Fibroblast of villous mesenchyme (primary cell): Measurements from ENCODE around the gene RPS6KB2. TPM values are rescaled to one million over a fixed set of nuclear protein-coding genes. Genes with fewer than 3 reads are reported as not detected.

Source experiments
- DNase-seq: peaks from one replicate; pipeline ENCODE4 v3.0.0-alpha.2; 2010; ENCODE audit warnings: low read depth
- H3K4me3 ChIP-seq: 2 replicates; pipeline ENCODE4 v1.5.1; 2011; ENCODE audit warnings: low read depth, mild to moderate bottlenecking, low read length
- CTCF ChIP-seq: IDR thresholded peaks from 2 replicates; pipeline ENCODE4 v1.5.1; 2012; ENCODE audit warnings: low read depth, mild to moderate bottlenecking, low read length; ENCODE audit not compliant: insufficient read depth
- total RNA-seq: library from RNA; depleted of rRNA; stranded (reverse); fragments of >200 nt; gene quantifications from 2 replicates; pipeline ENCODE4 v1.2.3, GENCODE V29; 2012

The RPS6KB2 gene
- total RNA-seq, 1 donor = 42.3 TPM

- TF ChIP-seq CTCF = no peak
- no peak overlapping the region for H3K4me3 ChIP-seq
- no peak for DNase-seq
Observed at GRCh38 chr11:67412495-67413179, 15.7 kb upstream of the RPS6KB2 start.

GRCh38 chr11:67413266-67413849 lies 14.9 kb upstream of the RPS6KB2 start:
- no peak for TF ChIP-seq CTCF
- DNase-seq = no peak

GRCh38 chr11:67415501-67416304 lies 12.6 kb upstream of the RPS6KB2 start, which contains the start of gene CARNS1:
Gene CARNS1, plus strand, starts transcription at chr11:67415678. Its CDS starts 522 bp downstream, at chr11:67416200.
- peak within 1 kb of the TSS; percentile 17 for H3K4me3 ChIP-seq
- TF ChIP-seq CTCF = no peak
- no peak for DNase-seq

More at GRCh38 chr11:67413266-67413849, 14.9 kb upstream of the RPS6KB2 start:
- H3K4me3 ChIP-seq = no peak overlapping the region

- H3K4me3 ChIP-seq = no peak overlapping the region
- no peak for TF ChIP-seq CTCF
- no peak for DNase-seq
Observed at GRCh38 chr11:67416416-67417335, 11.6 kb upstream of the RPS6KB2 start.

- H3K4me3 ChIP-seq = no peak overlapping the region
- no peak for DNase-seq
- no peak for TF ChIP-seq CTCF
Observed at GRCh38 chr11:67417425-67417824, 10.9 kb upstream of the RPS6KB2 start.
